Liver (tissue), 9 donors: ENCODE data around the gene CAPN10. TPM values are rescaled to one million over a fixed set of nuclear protein-coding genes. Genes with fewer than 3 reads are reported as not detected.

Experiments used
- DNase-seq: peaks from one replicate; pipeline ENCODE4 v3.0.0-alpha.2; 2017; ENCODE audit warnings: low spot score
- H3K27ac ChIP-seq, 2 donors: one replicate each; pipeline ENCODE4 v1.7.0; 2013; ENCODE audit warnings: inconsistent platforms in 2 of 2, low read length in 2 of 2, control low read depth in 1 of 2, low read depth in 1 of 2, mild to moderate bottlenecking in 1 of 2
- H3K27me3 ChIP-seq, 4 donors: one replicate each; pipeline versions ENCODE4 v1.6.1 to v1.7.0; 2013; ENCODE audit warnings: low read length in 3 of 4, inconsistent platforms in 1 of 4, mild to moderate bottlenecking in 1 of 4, moderate library complexity in 1 of 4; ENCODE audit not compliant: control insufficient read depth in 4 of 4, insufficient read depth in 4 of 4
- H3K36me3 ChIP-seq, 4 donors: one replicate each; pipeline versions ENCODE4 v1.6.1 to v1.7.0; 2013; ENCODE audit warnings: low read length in 3 of 4, mild to moderate bottlenecking in 3 of 4, low read depth in 1 of 4, moderate library complexity in 1 of 4; ENCODE audit not compliant: control insufficient read depth in 4 of 4, insufficient read depth in 3 of 4
- H3K4me1 ChIP-seq, 4 donors: one replicate each; pipeline versions ENCODE4 v1.6.1 to v1.7.0; 2013; ENCODE audit warnings: low read length in 3 of 4, mild to moderate bottlenecking in 3 of 4, moderate library complexity in 1 of 4; ENCODE audit not compliant: control insufficient read depth in 4 of 4, insufficient read depth in 4 of 4
- H3K4me3 ChIP-seq, 3 donors: one replicate each; pipeline versions ENCODE4 v1.6.1 to v1.7.0; 2013; ENCODE audit warnings: low read length in 3 of 3, control low read depth in 1 of 3, low read depth in 1 of 3, mild to moderate bottlenecking in 1 of 3
- H3K9ac ChIP-seq, 2 donors: one replicate each; pipeline ENCODE4 v1.7.0; 2013; ENCODE audit warnings: low read length in 2 of 2, mild to moderate bottlenecking in 2 of 2, moderate library complexity in 2 of 2, control low read depth in 1 of 2, low read depth in 1 of 2
- H3K9me3 ChIP-seq, 4 donors: one replicate each; pipeline versions ENCODE4 v1.6.1 to v1.7.0; 2013; ENCODE audit warnings: low read length in 3 of 4; ENCODE audit not compliant: control insufficient read depth in 4 of 4
- EGR1 ChIP-seq, 2 donors: IDR thresholded peaks; 2 replicates each; pipeline ENCODE4 v1.6.1; 2016 to 2018; ENCODE audit warnings: antibody characterized with exemption in 2 of 2, low read depth in 2 of 2
- FOXA2 ChIP-seq: IDR thresholded peaks from 2 replicates; pipeline ENCODE4 v1.6.1; 2016; ENCODE audit warnings: antibody characterized with exemption
- GABPA ChIP-seq, 2 donors: IDR thresholded peaks in 1 of 2; conservative IDR thresholded peaks in 1 of 2; 2 replicates each; pipeline ENCODE4 v1.6.1; 2016; ENCODE audit warnings: antibody characterized with exemption in 2 of 2, mild to moderate bottlenecking in 1 of 2, moderate library complexity in 1 of 2
- HNF4A ChIP-seq, 2 donors: conservative IDR thresholded peaks; 2 replicates each; pipeline ENCODE4 v1.6.1; 2016; ENCODE audit warnings: antibody characterized with exemption in 2 of 2, mild to moderate bottlenecking in 2 of 2
- HNF4G ChIP-seq: IDR thresholded peaks from 2 replicates; pipeline ENCODE4 v1.6.1; 2016; ENCODE audit warnings: antibody characterized with exemption
- JUND ChIP-seq, 2 donors: IDR thresholded peaks; 2 replicates each; pipeline ENCODE4 v1.6.1; 2016; ENCODE audit warnings: antibody characterized with exemption in 2 of 2
- NR2F2 ChIP-seq: IDR thresholded peaks from 2 replicates; pipeline ENCODE4 v1.6.1; 2016; ENCODE audit warnings: antibody characterized with exemption
- RAD21 ChIP-seq, 2 donors: IDR thresholded peaks; 2 replicates each; pipeline ENCODE4 v1.6.1; 2016; ENCODE audit warnings: antibody characterized with exemption in 2 of 2, mild to moderate bottlenecking in 2 of 2
- REST ChIP-seq: IDR thresholded peaks from 2 replicates; pipeline ENCODE4 v1.6.1; 2016; ENCODE audit warnings: antibody characterized with exemption, mild to moderate bottlenecking
- RXRA ChIP-seq, 2 donors: IDR thresholded peaks; 2 replicates each; pipeline ENCODE4 v1.6.1; 2017 to 2018; ENCODE audit warnings: antibody characterized with exemption in 2 of 2, mild to moderate bottlenecking in 1 of 2
- SP1 ChIP-seq: IDR thresholded peaks from 2 replicates; pipeline ENCODE4 v1.6.1; 2018; ENCODE audit warnings: antibody characterized with exemption, mild to moderate bottlenecking
- TAF1 ChIP-seq: conservative IDR thresholded peaks from 2 replicates; pipeline ENCODE4 v1.6.1; 2016; ENCODE audit warnings: antibody characterized with exemption, mild to moderate bottlenecking
- YY1 ChIP-seq: IDR thresholded peaks from 2 replicates; pipeline ENCODE4 v1.6.1; 2016; ENCODE audit warnings: antibody characterized with exemption, mild to moderate bottlenecking
- ZBTB33 ChIP-seq: IDR thresholded peaks from 2 replicates; pipeline ENCODE4 v1.6.1; 2016; ENCODE audit warnings: antibody characterized with exemption
- WGBS: extraction: QIAGEN DNeasy Blood & Tissue Kit; methylation state at CpG from one replicate; pipeline ENCODE4 v1.1.7; 2013; 5-methylcytosine and 5-hydroxymethylcytosine counted together
- polyA plus RNA-seq, 2 donors: library from polyadenylated mRNA; stranded (reverse) in 1 of 2; unstranded in 1 of 2; fragments of 200-250 nt in 1 of 2; fragments of >200 nt in 1 of 2; fragmentation: Nextera tagmentation in 1 of 2; extraction: Ambion mirVana in 1 of 2; gene quantifications; one replicate each; pipeline versions ENCODE4 v1.2.1 to v1.2.3, GENCODE V29; 2013 to 2015
- total RNA-seq, 2 donors: library from RNA; depleted of rRNA; stranded (reverse); fragments of >200 nt; gene quantifications; one replicate each; pipeline ENCODE4 v1.2.3, GENCODE V29; 2014
- TF ChIP-seq, protein P1 (sequence below): IDR thresholded peaks from 2 replicates; pipeline ENCODE4 v1.6.1; 2016; ENCODE audit warnings: antibody characterized with exemption
- TF ChIP-seq, protein P2 (sequence below): fragments of 150-350 bp; IDR thresholded peaks from 2 replicates; pipeline ENCODE4 v1.5.1; 2017; ENCODE audit warnings: improper control_type of control experiment, low read depth, low read length; ENCODE audit not compliant: missing input control
- donor health status: healthy.
- donor health status: healthy.
- donor health status: healthy.
- donor health status: healthy.
- donor health status: healthy.

The CAPN10 gene
- total and polyA plus RNA-seq, 4 donors: 4.8 to 11.3 (median 6.5) TPM

- Histone ChIP-seq H3K4me1 (peaks cover 13 to 35% (median 24%) of the 10 kb centered on the region in 4 donors), H3K27ac (no peak within 1 kb of the TSS), H3K9me3 (no peaks in the 10 kb centered on the region), H3K27me3 (no peaks in the 10 kb centered on the region), H3K36me3 (peaks cover 0 to 4% (median 1%) of the 10 kb centered on the region in 4 donors), H3K9ac (no peak within 1 kb of the TSS), H3K4me3 (peak within 1 kb of the TSS in 1 of 3 donors; percentile 43)
- peak; percentile 85 for DNase-seq
- 7% methylated on average over 47 of the region's 47 CpGs for whole genome bisulfite sequencing
- TF ChIP-seq, protein P1, sequence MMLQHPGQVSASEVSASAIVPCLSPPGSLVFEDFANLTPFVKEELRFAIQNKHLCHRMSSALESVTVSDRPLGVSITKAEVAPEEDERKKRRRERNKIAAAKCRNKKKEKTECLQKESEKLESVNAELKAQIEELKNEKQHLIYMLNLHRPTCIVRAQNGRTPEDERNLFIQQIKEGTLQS: no peak
- no peak for TF ChIP-seq YY1
- no peak for TF ChIP-seq SP1
- TF ChIP-seq RAD21 (IDR thresholded peaks at IDR 0.05): no peak
- no peak for TF ChIP-seq GABPA (IDR thresholded peaks at IDR 0.05 in 1 of 2, conservative IDR thresholded peaks at IDR 0.05 in 1 of 2)
- no peak for TF ChIP-seq TAF1
- no peak for TF ChIP-seq RXRA (IDR thresholded peaks at IDR 0.05)
- no peak for TF ChIP-seq HNF4G
- TF ChIP-seq FOXA2: no peak
- no peak for TF ChIP-seq HNF4A (conservative IDR thresholded peaks at IDR 0.05)
- no peak for TF ChIP-seq JUND (IDR thresholded peaks at IDR 0.05)
Measured at GRCh38 chr2:240557808-240558207, 28.7 kb upstream of the CAPN10 start, which contains the start of gene ANKMY1. ANKMY1 (minus strand) TSS chr2:240557988; CDS start chr2:240557335, 653 bp downstream.

- H3K27me3 ChIP-seq: no peaks in the 10 kb centered on the region
- no peaks in the 10 kb centered on the region for H3K9me3 ChIP-seq
- peak overlapping the region in 1 of 3 donors; percentile 43 for H3K4me3 ChIP-seq
- TF ChIP-seq, protein P1: no peak
- no peak overlapping the region for H3K9ac ChIP-seq
- WGBS: 86% methylated on average over 18 of the region's 18 CpGs
- H3K36me3 ChIP-seq: peaks cover 0 to 4% (median 1%) of the 10 kb centered on the region in 4 donors
- DNase-seq: no peak
- H3K27ac ChIP-seq: no peak overlapping the region
- peaks cover 13 to 35% (median 24%) of the 10 kb centered on the region in 4 donors for H3K4me1 ChIP-seq
Measured at GRCh38 chr2:240558236-240558761, 28.2 kb upstream of the CAPN10 start.

DNA sequence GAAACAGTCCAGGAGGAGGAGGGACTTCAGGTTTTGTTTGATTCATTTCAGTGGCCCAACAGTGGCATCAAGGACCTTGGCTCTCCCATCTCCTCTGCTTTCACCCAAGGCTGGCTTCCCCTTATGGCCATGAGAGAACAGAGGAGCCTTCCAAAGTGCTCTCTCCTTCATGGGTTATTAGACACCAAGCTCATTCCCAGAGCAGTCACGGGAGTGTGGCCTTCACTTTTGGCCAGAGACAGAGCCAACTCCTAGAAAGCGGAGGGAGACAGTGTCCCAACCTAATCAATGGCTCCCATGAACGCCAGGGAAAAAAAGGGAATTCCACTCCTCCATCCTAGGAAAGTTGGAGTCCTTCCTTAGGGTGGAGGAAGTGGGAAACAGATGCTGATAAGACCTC lies 27.2 kb upstream of the CAPN10 start:
- H3K4me3 ChIP-seq: no peak overlapping the region
- 90% methylated on average over 3 of the region's 3 CpGs for WGBS
- no peak for DNase-seq

More for the DNA sequence above, 27.2 kb upstream of the CAPN10 start:
- Histone ChIP-seq H3K9ac (no peak overlapping the region), H3K27ac (no peak overlapping the region), H3K36me3 (peaks cover 0 to under 1% (median 0%) of the 10 kb centered on the region in 4 donors), H3K4me1 (peaks cover 14 to 35% (median 24%) of the 10 kb centered on the region in 4 donors), H3K9me3 (no peaks in the 10 kb centered on the region), H3K27me3 (no peaks in the 10 kb centered on the region)
- TF ChIP-seq YY1: no peak
- TF ChIP-seq JUND (IDR thresholded peaks at IDR 0.05): no peak
- TF ChIP-seq ZBTB33: no peak
- TF ChIP-seq, protein P2, sequence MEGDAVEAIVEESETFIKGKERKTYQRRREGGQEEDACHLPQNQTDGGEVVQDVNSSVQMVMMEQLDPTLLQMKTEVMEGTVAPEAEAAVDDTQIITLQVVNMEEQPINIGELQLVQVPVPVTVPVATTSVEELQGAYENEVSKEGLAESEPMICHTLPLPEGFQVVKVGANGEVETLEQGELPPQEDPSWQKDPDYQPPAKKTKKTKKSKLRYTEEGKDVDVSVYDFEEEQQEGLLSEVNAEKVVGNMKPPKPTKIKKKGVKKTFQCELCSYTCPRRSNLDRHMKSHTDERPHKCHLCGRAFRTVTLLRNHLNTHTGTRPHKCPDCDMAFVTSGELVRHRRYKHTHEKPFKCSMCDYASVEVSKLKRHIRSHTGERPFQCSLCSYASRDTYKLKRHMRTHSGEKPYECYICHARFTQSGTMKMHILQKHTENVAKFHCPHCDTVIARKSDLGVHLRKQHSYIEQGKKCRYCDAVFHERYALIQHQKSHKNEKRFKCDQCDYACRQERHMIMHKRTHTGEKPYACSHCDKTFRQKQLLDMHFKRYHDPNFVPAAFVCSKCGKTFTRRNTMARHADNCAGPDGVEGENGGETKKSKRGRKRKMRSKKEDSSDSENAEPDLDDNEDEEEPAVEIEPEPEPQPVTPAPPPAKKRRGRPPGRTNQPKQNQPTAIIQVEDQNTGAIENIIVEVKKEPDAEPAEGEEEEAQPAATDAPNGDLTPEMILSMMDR: no peak
- TF ChIP-seq TAF1: no peak
- TF ChIP-seq RXRA (IDR thresholded peaks at IDR 0.05): no peak
- no peak for TF ChIP-seq REST
- no peak for TF ChIP-seq EGR1 (IDR thresholded peaks at IDR 0.05; ENCODE audit: low read depth in 2 of 2)
- no peak for TF ChIP-seq SP1
- TF ChIP-seq HNF4G: no peak
- no peak for TF ChIP-seq NR2F2
- TF ChIP-seq GABPA (IDR thresholded peaks at IDR 0.05 in 1 of 2, conservative IDR thresholded peaks at IDR 0.05 in 1 of 2): no peak
- TF ChIP-seq RAD21 (IDR thresholded peaks at IDR 0.05): no peak
- no peak for TF ChIP-seq HNF4A (conservative IDR thresholded peaks at IDR 0.05)
- TF ChIP-seq, protein P1: no peak
- no peak for TF ChIP-seq FOXA2
